MM.1S (cell line): ENCODE measurements around the gene PRRT1.
A peak's percentile ranks its signal among the peaks of the same experiment; 100 is the strongest.
"Not testable (repeated sequence)": the region's sequence is repeated elsewhere in the genome, so short reads cannot be mapped to it uniquely, and the experiment has no call there.

Experiments
- DNase-seq: peaks from one replicate; pipeline ENCODE4 v3.0.0-alpha.2; 2015
- H2AFZ ChIP-seq: fragments of 300-600 bp; sonication (generic); 2 replicates; pipeline ENCODE4 v1.6.0; 2016; ENCODE audit warnings: antibody characterized with exemption, low read length
- H3F3A ChIP-seq: fragments of 300-600 bp; sonication (generic); 2 replicates; pipeline ENCODE4 v1.6.1; 2016; ENCODE audit warnings: mild to moderate bottlenecking, antibody characterized with exemption, low read length, moderate library complexity, mixed read lengths; ENCODE audit not compliant: insufficient read depth
- H3K27ac ChIP-seq: fragments of 300-600 bp; sonication (generic); 2 replicates; pipeline ENCODE4 v1.5.1; 2016; ENCODE audit warnings: mild to moderate bottlenecking, low read length
- H3K27me3 ChIP-seq: fragments of 300-600 bp; sonication (generic); replicated peaks from 2 replicates; pipeline ENCODE4 v1.6.0; 2016; ENCODE audit warnings: low read length; ENCODE audit not compliant: insufficient read depth
- H3K36me3 ChIP-seq: fragments of 300-600 bp; sonication (generic); replicated peaks from 2 replicates; pipeline ENCODE4 v1.6.1; 2016; ENCODE audit warnings: mild to moderate bottlenecking, low read length, mixed read lengths; ENCODE audit not compliant: insufficient read depth
- H3K4me1 ChIP-seq: fragments of 300-600 bp; sonication (generic); 2 replicates; pipeline ENCODE4 v1.6.1; 2016; ENCODE audit warnings: low read length, mixed read lengths
- H3K4me2 ChIP-seq: fragments of 300-600 bp; sonication (generic); 2 replicates; pipeline ENCODE4 v1.6.0; 2016; ENCODE audit warnings: low read depth, low read length
- H3K4me3 ChIP-seq: fragments of 300-600 bp; sonication (generic); 2 replicates; pipeline ENCODE4 v1.5.1; 2016; ENCODE audit warnings: low read length, mixed read lengths
- H3K79me2 ChIP-seq: fragments of 300-600 bp; sonication (generic); 2 replicates; pipeline ENCODE4 v1.6.1; 2016; ENCODE audit warnings: mixed run types, low read length, mixed read lengths
- H3K9ac ChIP-seq: fragments of 300-600 bp; sonication (generic); 2 replicates; pipeline ENCODE4 v1.6.1; 2016; ENCODE audit warnings: low read length, mixed read lengths
- H3K9me2 ChIP-seq: fragments of 300-600 bp; sonication (generic); replicated peaks from 2 replicates; pipeline ENCODE4 v1.6.1; 2016; ENCODE audit warnings: mild to moderate bottlenecking, low read length, mixed read lengths; ENCODE audit not compliant: insufficient read depth
- H3K9me3 ChIP-seq: fragments of 300-600 bp; sonication (generic); replicated peaks from 2 replicates; pipeline ENCODE4 v1.6.1; 2016; ENCODE audit warnings: mild to moderate bottlenecking, low read length, mixed read lengths; ENCODE audit not compliant: insufficient read depth
- H4K20me1 ChIP-seq: fragments of 300-600 bp; sonication (generic); 2 replicates; pipeline ENCODE4 v1.6.1; 2016; ENCODE audit warnings: mild to moderate bottlenecking, low read length, moderate library complexity, mixed read lengths; ENCODE audit not compliant: insufficient read depth
- EZH2 ChIP-seq: fragments of 300-600 bp; sonication (generic); optimal IDR thresholded peaks from 2 replicates; pipeline ENCODE3; 2017; ENCODE audit warnings: low read depth, mild to moderate bottlenecking, antibody characterized with exemption, low read length, mixed read lengths
- EZH2phosphoT487 ChIP-seq: fragments of 300-600 bp; sonication (generic); IDR thresholded peaks from 2 replicates; pipeline ENCODE4 v1.6.1; 2018; ENCODE audit warnings: antibody characterized with exemption, low read length
- TF ChIP-seq, protein P1 (sequence below): fragments of 300-600 bp; sonication (generic); IDR thresholded peaks from 2 replicates; pipeline ENCODE4 v1.5.1; 2016; ENCODE audit warnings: antibody characterized with exemption, low read length, mixed read lengths

PRRT1 gene

DNA sequence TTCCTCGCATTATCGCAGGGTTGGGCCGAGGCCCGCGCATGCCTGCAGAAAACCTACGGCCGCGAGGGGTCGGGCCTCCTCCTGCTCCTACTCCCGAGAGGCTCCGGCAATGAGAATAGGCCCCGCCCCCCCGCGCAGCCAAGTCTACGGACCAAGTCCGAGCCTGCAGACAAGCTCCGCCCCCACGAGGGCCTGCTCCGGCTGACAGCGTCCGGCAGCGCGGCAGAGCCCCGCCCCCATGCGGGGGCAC, 43.8 kb upstream of the PRRT1 start:
- no peak for TF ChIP-seq EZH2
- TF ChIP-seq EZH2phosphoT487: no peak
- TF ChIP-seq, protein P1, sequence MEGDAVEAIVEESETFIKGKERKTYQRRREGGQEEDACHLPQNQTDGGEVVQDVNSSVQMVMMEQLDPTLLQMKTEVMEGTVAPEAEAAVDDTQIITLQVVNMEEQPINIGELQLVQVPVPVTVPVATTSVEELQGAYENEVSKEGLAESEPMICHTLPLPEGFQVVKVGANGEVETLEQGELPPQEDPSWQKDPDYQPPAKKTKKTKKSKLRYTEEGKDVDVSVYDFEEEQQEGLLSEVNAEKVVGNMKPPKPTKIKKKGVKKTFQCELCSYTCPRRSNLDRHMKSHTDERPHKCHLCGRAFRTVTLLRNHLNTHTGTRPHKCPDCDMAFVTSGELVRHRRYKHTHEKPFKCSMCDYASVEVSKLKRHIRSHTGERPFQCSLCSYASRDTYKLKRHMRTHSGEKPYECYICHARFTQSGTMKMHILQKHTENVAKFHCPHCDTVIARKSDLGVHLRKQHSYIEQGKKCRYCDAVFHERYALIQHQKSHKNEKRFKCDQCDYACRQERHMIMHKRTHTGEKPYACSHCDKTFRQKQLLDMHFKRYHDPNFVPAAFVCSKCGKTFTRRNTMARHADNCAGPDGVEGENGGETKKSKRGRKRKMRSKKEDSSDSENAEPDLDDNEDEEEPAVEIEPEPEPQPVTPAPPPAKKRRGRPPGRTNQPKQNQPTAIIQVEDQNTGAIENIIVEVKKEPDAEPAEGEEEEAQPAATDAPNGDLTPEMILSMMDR: no peak
- Histone ChIP-seq H4K20me1 (no peaks in the 10 kb centered on the region), H3K4me1 (peaks cover 31% of the 10 kb centered on the region), H3K79me2 (peaks cover 19% of the 10 kb centered on the region), H3K9ac (no peak overlapping the region), H3K27ac (peak overlapping the region; percentile 91; the same call in 1 of the 2 replicates), H3K36me3 (no peaks in the 10 kb centered on the region), H3K4me3 (peak overlapping the region; percentile 83; the same call in 1 of the 2 replicates), H3K4me2 (no peak overlapping the region; the same call in 1 of the 2 replicates), H3F3A (peaks cover 21% of the 10 kb centered on the region; the same call in 1 of the 2 replicates), H2AFZ (no peak overlapping the region), H3K9me2 (no peaks in the 10 kb centered on the region), H3K27me3 (peaks cover 7% of the 10 kb centered on the region), H3K9me3 (no peaks in the 10 kb centered on the region)
- DNase-seq: peak; percentile 100

DNA sequence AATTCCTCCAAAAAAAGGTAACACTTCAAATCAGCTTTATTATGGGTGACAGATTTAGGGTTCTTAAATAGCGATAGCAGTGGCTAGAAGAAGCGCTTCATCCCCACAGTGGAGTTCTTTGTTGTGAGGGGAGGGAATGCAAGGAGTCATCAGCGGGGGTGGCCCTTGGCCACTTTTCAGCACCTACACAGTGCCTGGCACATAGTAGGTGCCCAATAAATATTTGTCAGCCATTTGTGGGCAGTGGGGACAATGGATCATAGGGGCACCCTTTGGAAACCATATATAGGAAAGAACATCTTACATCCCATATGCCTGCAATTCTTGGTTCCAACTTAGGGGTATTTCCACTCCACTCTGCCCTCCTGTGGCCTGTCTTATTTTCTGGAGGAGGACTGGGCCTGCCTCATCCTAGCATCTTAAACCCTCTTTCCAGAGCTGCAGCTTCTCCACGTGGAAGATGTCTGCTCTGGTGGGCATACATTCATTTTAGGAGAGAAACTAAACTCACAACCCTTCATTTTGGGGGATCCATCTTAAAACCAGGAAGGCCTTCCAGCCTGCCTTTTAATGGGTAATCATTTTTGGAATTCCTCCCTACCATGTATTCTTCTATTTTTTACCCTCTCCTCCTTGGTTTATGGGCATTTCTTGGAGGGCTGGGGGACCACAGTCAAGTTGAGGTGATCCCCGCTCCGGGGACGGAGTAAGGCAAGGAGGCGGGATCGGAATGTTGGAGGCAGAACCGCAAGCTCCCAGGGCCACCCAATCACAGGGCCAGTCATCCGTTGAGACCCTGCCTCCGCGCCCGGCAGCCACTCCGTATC, 43.3 kb upstream of the PRRT1 start:
- Histone ChIP-seq H3K79me2 (peaks cover 19% of the 10 kb centered on the region), H3K4me3 (peak overlapping the region; percentile 63), H3F3A (peaks cover 21% of the 10 kb centered on the region; the same call in 1 of the 2 replicates), H3K36me3 (no peaks in the 10 kb centered on the region), H3K9me3 (no peaks in the 10 kb centered on the region), H3K4me1 (peaks cover 31% of the 10 kb centered on the region), H2AFZ (0 out of 2 replicates have a peak overlapping the region, but pooled peaks have one; percentile 22), H3K27ac (peak overlapping the region; percentile 63), H4K20me1 (no peaks in the 10 kb centered on the region), H3K27me3 (peaks cover 4% of the 10 kb centered on the region; the same call in 1 of the 2 replicates), H3K9me2 (no peaks in the 10 kb centered on the region), H3K9ac (peak overlapping the region; percentile 65), H3K4me2 (peak overlapping the region; percentile 89)
- TF ChIP-seq, protein P1: peak; percentile 67
- TF ChIP-seq EZH2phosphoT487 (no peak), EZH2 (no peak)
- DNase-seq: peak; percentile 47

DNA sequence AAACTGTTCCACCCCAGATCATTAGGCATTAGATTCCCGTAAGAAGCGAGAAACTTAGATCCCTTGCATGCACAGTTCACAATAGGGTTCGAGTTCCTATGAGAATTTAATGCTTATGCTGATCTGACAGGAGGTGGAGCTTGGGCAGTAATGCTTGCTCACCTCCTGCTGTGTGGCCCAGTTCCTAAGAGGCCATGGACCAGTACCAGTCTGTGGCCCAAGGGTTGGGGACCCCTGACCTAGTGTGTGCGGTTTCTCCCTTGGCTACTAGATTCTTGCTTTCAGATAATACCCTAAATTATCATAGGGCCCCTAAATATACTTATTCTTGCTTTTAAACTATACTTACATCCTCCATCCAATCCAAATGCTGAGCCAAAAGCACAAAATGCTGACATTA, 42.6 kb upstream of the PRRT1 start:
- no peak overlapping the region for H3K9ac ChIP-seq
- H3K4me2 ChIP-seq: peak overlapping the region; percentile 89

DNA sequence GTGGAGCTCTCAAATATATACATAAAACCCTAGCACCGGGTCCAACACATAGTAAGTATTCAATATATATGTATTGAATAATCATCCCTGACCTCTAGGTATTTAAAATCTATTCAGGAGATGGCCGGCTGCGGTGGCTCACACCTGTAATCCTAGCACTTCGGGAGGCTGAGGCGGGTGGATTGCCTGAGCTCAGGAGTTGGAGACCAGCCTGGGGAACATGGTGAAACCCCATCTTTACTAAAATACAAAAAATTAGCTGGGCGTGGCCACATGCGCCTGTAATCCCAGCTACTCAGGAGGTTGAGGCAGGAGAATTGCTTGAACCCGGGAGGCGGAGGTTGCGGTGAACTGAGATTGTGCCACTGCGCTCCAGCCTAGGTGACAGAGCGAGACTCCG, 41.4 kb upstream of the PRRT1 start:
- H3K79me2 ChIP-seq: peaks cover 32% of the 10 kb centered on the region
- H3K4me3 ChIP-seq: peak overlapping the region; percentile 75; the same call in 1 of the 2 replicates
- peak overlapping the region; percentile 97 for H3K4me2 ChIP-seq
- not testable (repeated sequence) for H3K9me3 ChIP-seq, H3K27me3 ChIP-seq, H3K36me3 ChIP-seq, H3K9me2 ChIP-seq, DNase-seq, H3K27ac ChIP-seq, H4K20me1 ChIP-seq
- H3F3A ChIP-seq: peaks cover 21% of the 10 kb centered on the region; the same call in 1 of the 2 replicates
- H3K9ac ChIP-seq: peak overlapping the region; percentile 69; the same call in 1 of the 2 replicates
- peak overlapping the region; percentile 46 for H2AFZ ChIP-seq
- peaks cover 31% of the 10 kb centered on the region for H3K4me1 ChIP-seq

More for the DNA sequence above, 42.6 kb upstream of the PRRT1 start:
- Histone ChIP-seq H3K79me2 (peaks cover 23% of the 10 kb centered on the region), H3F3A (peaks cover 21% of the 10 kb centered on the region; the same call in 1 of the 2 replicates), H3K4me1 (peaks cover 31% of the 10 kb centered on the region), H3K4me3 (no peak overlapping the region), H3K9me2 (no peaks in the 10 kb centered on the region), H2AFZ (no peak overlapping the region), H3K27ac (no peak overlapping the region), H3K27me3 (no peaks in the 10 kb centered on the region), H3K36me3 (no peaks in the 10 kb centered on the region), H4K20me1 (no peaks in the 10 kb centered on the region), H3K9me3 (no peaks in the 10 kb centered on the region)
- no peak for TF ChIP-seq EZH2phosphoT487
- TF ChIP-seq, protein P1: no peak
- DNase-seq: no peak
